Natural killer cell (primary cell): Measurements from ENCODE around the gene DIRAS1. TPM values are rescaled to one million over a fixed set of nuclear protein-coding genes. Genes with fewer than 3 reads are reported as not detected.

Source experiments
- ATAC-seq, 3 donors: fragments of 150-1000 bp in 2 of 3; fragments of 200-7000 bp in 1 of 3; cut with Tn5 transposase; 1 replicate in 1 of 3; 2 replicates in 2 of 3; pipeline ENCODE4 v1.10.0; 2021; ENCODE audit warnings: mild to moderate bottlenecking in 2 of 3, moderate library complexity in 2 of 3
- DNase-seq, 2 donors: peaks; one replicate each; pipeline versions ENCODE4 v3.0.0 to v3.0.0-alpha.2; 2013 to 2021; ENCODE audit warnings: mixed read lengths in 1 of 2
- H3K27ac ChIP-seq: one replicate; pipeline ENCODE4 v1.5.1; 2013; ENCODE audit warnings: mild to moderate bottlenecking, low read length
- H3K27me3 ChIP-seq: one replicate; pipeline ENCODE4 v1.6.1; 2013; ENCODE audit warnings: low read length; ENCODE audit not compliant: control insufficient read depth, insufficient read depth
- H3K36me3 ChIP-seq: one replicate; pipeline ENCODE4 v1.6.1; 2013; ENCODE audit warnings: low read length; ENCODE audit not compliant: control insufficient read depth, insufficient read depth
- H3K4me1 ChIP-seq: one replicate; pipeline ENCODE4 v1.6.1; 2013; ENCODE audit warnings: low read length; ENCODE audit not compliant: control insufficient read depth, insufficient read depth
- H3K4me3 ChIP-seq: one replicate; pipeline ENCODE4 v1.5.1; 2013; ENCODE audit warnings: low read length
- H3K9me3 ChIP-seq: one replicate; pipeline ENCODE4 v1.6.1; 2013; ENCODE audit warnings: low read length; ENCODE audit not compliant: control insufficient read depth, insufficient read depth
- H3K27ac Mint-ChIP-seq, 2 donors: one replicate each; pipeline ENCODE4 v1.8.0; 2022; ENCODE audit warnings: mild to moderate bottlenecking in 2 of 2, mixed read lengths in 2 of 2, moderate library complexity in 1 of 2
- H3K27me3 Mint-ChIP-seq, 2 donors: one replicate each; pipeline ENCODE4 v1.8.0; 2022; ENCODE audit warnings: low read depth in 2 of 2, mixed read lengths in 2 of 2
- H3K36me3 Mint-ChIP-seq: one replicate; pipeline ENCODE4 v1.8.0; 2022; ENCODE audit warnings: mixed read lengths
- H3K4me1 Mint-ChIP-seq, 2 donors: one replicate each; pipeline ENCODE4 v1.8.0; 2022; ENCODE audit warnings: mixed read lengths in 2 of 2
- H3K4me3 Mint-ChIP-seq: one replicate; pipeline ENCODE4 v1.8.0; 2022; ENCODE audit warnings: mild to moderate bottlenecking, moderate library complexity, mixed read lengths
- H3K9me3 Mint-ChIP-seq, 2 donors: one replicate each; pipeline ENCODE4 v1.8.0; 2022; ENCODE audit warnings: mixed read lengths in 2 of 2
- CTCF ChIP-seq: fragments of 200-600 bp; IDR thresholded peaks from one replicate; pipeline ENCODE4 v1.8.0; 2022; ENCODE audit warnings: antibody characterized with exemption
- WGBS: methylation state at CpG from one replicate; pipeline ENCODE4 v1.1.7; 2013; ENCODE audit warnings: missing lambda C conversion rate; ENCODE audit not compliant: insufficient coverage; 5-methylcytosine and 5-hydroxymethylcytosine counted together
- intact Hi-C: fragments of 100-400 bp; cut with micrococcal nuclease; formaldehyde crosslinking; loops from one replicate; pipeline ENCODE4 v1.14.2; 2022
- total RNA-seq, 4 donors: library from RNA; stranded (reverse); fragments of 120-200 nt in 1 of 4; gene quantifications; one replicate each; pipeline versions ENCODE4 v1.2.3 to v1.2.4, GENCODE V29; 2013 to 2022

The DIRAS1 gene
- total RNA-seq, 3 donors from 2014 or later (not counting 1 experiment from before 2014, with no cell fraction given), result 0.12 to 0.48 (median 0.18) TPM

GRCh38 chr19:2694196-2694595 is 27.0 kb downstream of the DIRAS1 start:
- no peak for ATAC-seq
- Mint-ChIP-seq H3K9me3 (no peaks in the 10 kb centered on the region), H3K4me3 (no peak overlapping the region), H3K4me1 (peaks cover 0 to 5% of the 10 kb centered on the region in 2 donors), H3K36me3 (no peaks in the 10 kb centered on the region), H3K27ac (no peak overlapping the region), H3K27me3 (peaks cover 0 to 4% of the 10 kb centered on the region in 2 donors)
- no peaks in the 10 kb centered on the region for H3K27me3 ChIP-seq
- no peak for TF ChIP-seq CTCF
- H3K4me1 ChIP-seq, result peaks cover 13% of the 10 kb centered on the region
- WGBS, result 72% methylated on average over 5 of the region's 5 CpGs
- no peaks in the 10 kb centered on the region for H3K36me3 ChIP-seq
- no peak for DNase-seq
- no peak overlapping the region for H3K27ac ChIP-seq
- H3K9me3 ChIP-seq, result no peaks in the 10 kb centered on the region
- no peak overlapping the region for H3K4me3 ChIP-seq
- intact Hi-C loops, result no loop called here

DNA sequence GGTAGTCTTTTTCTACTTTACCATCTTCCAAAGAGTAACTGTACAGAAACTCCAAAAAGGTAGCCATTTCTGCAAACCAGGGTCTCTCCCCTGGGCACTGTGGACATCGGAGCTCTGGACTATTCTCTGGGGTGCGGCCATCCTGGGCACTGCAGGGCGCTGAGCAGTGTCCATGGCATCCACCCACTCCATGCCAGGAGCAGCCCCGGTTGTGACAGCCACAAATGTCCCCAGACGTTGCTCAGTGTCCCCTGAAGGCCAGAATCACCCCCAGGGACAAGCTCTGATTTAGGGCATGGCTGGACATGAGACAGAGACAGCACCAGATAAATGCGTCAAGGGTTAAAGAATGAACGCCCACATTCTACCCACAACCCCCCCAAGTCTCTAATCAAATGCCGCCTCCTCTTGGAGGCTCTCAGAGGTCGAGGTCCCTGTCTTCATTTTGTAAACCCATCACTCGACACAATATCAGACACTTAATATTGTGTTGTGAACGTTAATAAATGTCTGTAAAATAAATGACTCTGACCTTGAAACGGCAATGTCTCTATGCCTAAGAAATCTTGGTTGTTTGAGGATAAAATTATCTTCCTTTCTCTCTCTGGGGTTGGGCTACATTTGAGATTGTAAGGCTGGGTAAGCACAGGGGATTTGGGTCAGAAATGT is 27.5 kb downstream of the DIRAS1 start:
- Mint-ChIP-seq H3K9me3 (no peaks in the 10 kb centered on the region), H3K27me3 (peaks cover 0 to 4% of the 10 kb centered on the region in 2 donors), H3K4me3 (no peak overlapping the region), H3K36me3 (no peaks in the 10 kb centered on the region), H3K27ac (no peak overlapping the region), H3K4me1 (peaks cover 0 to 5% of the 10 kb centered on the region in 2 donors)
- Histone ChIP-seq H3K27me3 (no peaks in the 10 kb centered on the region), H3K27ac (no peak overlapping the region), H3K36me3 (no peaks in the 10 kb centered on the region), H3K4me3 (no peak overlapping the region), H3K9me3 (no peaks in the 10 kb centered on the region), H3K4me1 (peaks cover 13% of the 10 kb centered on the region)
- WGBS, result 83% methylated on average over 11 of the region's 12 CpGs
- ATAC-seq (no peak), DNase-seq (no peak)
- no peak for TF ChIP-seq CTCF
- intact Hi-C loops, result no loop called here

DNA sequence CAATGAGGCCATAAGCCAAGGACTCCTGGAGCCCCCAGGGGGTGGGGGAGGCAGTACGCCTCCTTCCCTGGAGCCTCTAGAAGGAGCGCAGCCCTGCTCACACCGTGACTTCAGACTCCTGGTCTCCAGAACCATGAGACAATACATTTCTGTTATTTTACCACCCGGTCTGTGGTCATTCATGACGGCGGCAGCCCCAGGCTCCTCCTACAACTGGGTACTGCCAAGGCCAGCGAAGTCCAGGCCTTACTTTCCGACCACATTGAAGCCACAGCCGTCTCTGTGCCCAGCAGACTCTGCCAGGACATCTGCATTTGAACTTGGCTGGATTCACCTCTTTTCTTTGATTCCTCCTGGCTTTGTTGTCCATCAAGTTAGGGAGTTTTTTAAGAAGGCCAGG is 29.2 kb downstream of the DIRAS1 start:
- H3K4me3 ChIP-seq, result no peak overlapping the region
- H3K9me3 ChIP-seq, result no peaks in the 10 kb centered on the region
- no peaks in the 10 kb centered on the region for H3K36me3 ChIP-seq
- Mint-ChIP-seq H3K9me3 (no peaks in the 10 kb centered on the region), H3K27ac (no peak overlapping the region), H3K27me3 (peaks cover 0 to 4% of the 10 kb centered on the region in 2 donors), H3K4me3 (no peak overlapping the region), H3K36me3 (no peaks in the 10 kb centered on the region), H3K4me1 (peaks cover 0 to 5% of the 10 kb centered on the region in 2 donors)
- no peak overlapping the region for H3K27ac ChIP-seq
- intact Hi-C loops, result no loop called here
- 84% methylated on average over 9 of the region's 9 CpGs for WGBS
- no peak for ATAC-seq
- peaks cover 13% of the 10 kb centered on the region for H3K4me1 ChIP-seq
- no peak for TF ChIP-seq CTCF
- no peaks in the 10 kb centered on the region for H3K27me3 ChIP-seq
- DNase-seq, result no peak

GRCh38 chr19:2690856-2691255 is 30.3 kb downstream of the DIRAS1 start:
- intact Hi-C loops, result no loop called here
- no peak overlapping the region for H3K27ac ChIP-seq
- Mint-ChIP-seq H3K27me3 (peaks cover 0 to 4% of the 10 kb centered on the region in 2 donors), H3K4me1 (peaks cover 0 to 5% of the 10 kb centered on the region in 2 donors), H3K36me3 (no peaks in the 10 kb centered on the region), H3K4me3 (no peak overlapping the region), H3K9me3 (no peaks in the 10 kb centered on the region), H3K27ac (no peak overlapping the region)
- no peak overlapping the region for H3K4me3 ChIP-seq
- peaks cover 13% of the 10 kb centered on the region for H3K4me1 ChIP-seq
- H3K36me3 ChIP-seq, result no peaks in the 10 kb centered on the region
- no peaks in the 10 kb centered on the region for H3K9me3 ChIP-seq
- 91% methylated on average over 9 of the region's 11 CpGs for WGBS
- no peak for TF ChIP-seq CTCF
- H3K27me3 ChIP-seq, result no peaks in the 10 kb centered on the region
- no peak for ATAC-seq
- DNase-seq, result no peak
